Cardiac fibroblast (primary cell): Measurements from ENCODE around the gene NAGPA.

Experiments
- DNase-seq, 2 donors: peaks; one replicate each; pipeline versions ENCODE4 v3.0.0 to v3.0.0-alpha.2; 2010; ENCODE audit warnings: low read depth in 2 of 2
- H3K4me3 ChIP-seq, 2 donors: replicated peaks in 1 of 2; 1 replicate in 1 of 2; 2 replicates in 1 of 2; pipeline ENCODE4 v1.5.1; 2011; ENCODE audit warnings: low read depth in 2 of 2, low read length in 2 of 2, mild to moderate bottlenecking in 2 of 2, moderate library complexity in 1 of 2
- TF ChIP-seq, protein P1 (sequence below): IDR thresholded peaks from one replicate; pipeline ENCODE4 v1.5.1; 2011; ENCODE audit warnings: low read depth, mild to moderate bottlenecking, low read length, inconsistent platforms

Gene NAGPA

DNA sequence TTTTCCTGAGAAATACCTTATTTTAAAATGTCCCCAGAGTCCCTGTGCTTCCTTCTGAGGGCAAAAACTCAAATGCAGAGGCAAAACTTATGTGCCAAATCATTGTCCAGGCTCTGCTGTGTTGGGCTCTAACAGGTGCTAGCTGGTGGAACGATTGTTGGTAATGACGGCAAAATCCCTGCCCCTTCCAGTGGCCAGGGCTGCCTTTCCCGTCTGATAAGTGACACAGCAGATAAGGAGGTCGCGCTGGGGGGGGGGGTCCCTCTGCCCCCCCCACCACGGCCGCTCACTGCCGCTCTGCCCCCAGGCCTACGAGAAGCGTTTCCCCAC is 46.5 kb downstream of the NAGPA start:
- no peak for DNase-seq
- TF ChIP-seq, protein P1, sequence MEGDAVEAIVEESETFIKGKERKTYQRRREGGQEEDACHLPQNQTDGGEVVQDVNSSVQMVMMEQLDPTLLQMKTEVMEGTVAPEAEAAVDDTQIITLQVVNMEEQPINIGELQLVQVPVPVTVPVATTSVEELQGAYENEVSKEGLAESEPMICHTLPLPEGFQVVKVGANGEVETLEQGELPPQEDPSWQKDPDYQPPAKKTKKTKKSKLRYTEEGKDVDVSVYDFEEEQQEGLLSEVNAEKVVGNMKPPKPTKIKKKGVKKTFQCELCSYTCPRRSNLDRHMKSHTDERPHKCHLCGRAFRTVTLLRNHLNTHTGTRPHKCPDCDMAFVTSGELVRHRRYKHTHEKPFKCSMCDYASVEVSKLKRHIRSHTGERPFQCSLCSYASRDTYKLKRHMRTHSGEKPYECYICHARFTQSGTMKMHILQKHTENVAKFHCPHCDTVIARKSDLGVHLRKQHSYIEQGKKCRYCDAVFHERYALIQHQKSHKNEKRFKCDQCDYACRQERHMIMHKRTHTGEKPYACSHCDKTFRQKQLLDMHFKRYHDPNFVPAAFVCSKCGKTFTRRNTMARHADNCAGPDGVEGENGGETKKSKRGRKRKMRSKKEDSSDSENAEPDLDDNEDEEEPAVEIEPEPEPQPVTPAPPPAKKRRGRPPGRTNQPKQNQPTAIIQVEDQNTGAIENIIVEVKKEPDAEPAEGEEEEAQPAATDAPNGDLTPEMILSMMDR: no peak
- no peak overlapping the region for H3K4me3 ChIP-seq

DNA sequence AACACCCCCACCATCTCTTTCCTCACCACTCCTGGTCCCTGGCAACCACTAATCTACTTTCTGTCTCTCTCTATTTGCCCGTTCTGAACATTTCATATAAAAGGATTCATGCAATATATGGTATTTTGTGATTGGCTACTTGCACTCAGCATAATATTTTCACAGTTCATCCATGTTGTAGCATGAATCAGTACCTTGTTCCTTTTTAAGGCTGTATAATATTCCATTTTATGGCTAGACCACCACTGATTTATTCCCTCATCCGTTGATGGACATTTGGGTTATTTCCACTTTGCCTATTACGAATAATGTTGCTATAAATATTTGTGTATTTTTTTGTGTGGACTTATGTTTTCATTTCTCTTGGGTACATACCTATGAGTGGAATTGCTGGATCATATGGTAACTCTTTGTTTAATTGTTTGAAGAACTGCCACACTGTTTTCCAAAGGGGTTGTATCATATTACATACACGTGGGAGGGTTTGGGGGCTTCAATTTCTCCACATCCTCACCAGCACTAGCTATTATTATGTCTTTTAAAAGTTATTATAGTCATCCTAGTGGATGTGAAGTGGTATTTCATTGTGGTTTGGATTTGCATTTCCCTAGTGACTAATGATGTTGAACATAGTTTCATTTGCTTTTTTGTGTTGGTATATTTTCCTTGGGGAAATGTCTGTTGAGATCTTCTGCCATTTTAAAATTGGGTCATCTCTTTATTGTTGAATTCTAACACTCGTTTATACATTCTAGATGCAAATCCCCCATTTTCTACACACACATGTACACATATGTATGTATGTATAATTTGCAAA is 49.4 kb downstream of the NAGPA start:
- TF ChIP-seq, protein P1: no peak
- DNase-seq: peak in 1 of 2 donors; percentile 24
- H3K4me3 ChIP-seq: no peak overlapping the region

GRCh38 chr16:4982056-4982867 is 51.5 kb downstream of the NAGPA start:
- DNase-seq: no peak
- H3K4me3 ChIP-seq: no peak overlapping the region
- TF ChIP-seq, protein P1: no peak

DNA sequence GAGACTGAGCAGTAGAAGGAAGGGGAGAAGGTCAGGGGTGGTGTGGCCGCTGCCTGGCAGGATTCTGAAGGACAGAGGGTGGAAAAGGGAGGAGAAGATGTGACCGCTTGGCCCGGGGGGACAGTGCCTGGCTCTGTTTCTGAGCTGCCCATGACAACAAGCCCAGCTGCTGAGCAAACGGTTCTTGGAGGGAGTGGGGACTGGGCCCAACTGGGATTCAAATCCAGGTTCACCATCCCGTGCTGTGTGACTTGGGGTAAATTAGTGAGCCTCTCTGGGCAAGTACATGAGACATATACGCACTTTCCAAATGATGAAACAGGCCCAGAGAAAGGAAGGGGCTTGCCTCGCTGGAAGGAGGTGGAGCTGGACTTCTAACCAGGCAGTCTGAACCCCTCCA is 52.3 kb downstream of the NAGPA start:
- TF ChIP-seq, protein P1: no peak
- DNase-seq: no peak
- no peak overlapping the region for H3K4me3 ChIP-seq

DNA sequence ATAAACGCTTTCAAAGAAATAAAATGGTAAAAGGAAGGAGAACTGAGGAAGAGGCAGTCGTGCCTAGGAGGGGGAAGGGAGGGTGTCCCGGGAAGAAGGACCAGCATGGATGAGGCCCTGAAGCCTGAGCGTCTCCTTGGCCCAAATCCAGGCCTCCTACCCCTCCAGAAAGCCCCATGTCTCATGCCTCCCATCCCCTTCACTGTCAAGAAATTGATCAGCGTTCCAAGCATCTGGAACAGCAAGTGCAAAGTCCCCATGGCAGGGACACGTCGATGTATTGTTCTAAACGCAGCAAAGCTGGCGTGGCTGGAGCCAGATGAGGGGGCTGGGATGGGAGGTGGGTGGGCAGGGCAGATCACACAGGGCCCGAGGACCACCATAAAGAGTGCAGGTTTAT is 53.0 kb downstream of the NAGPA start:
- TF ChIP-seq, protein P1: no peak
- H3K4me3 ChIP-seq: no peak overlapping the region
- no peak for DNase-seq

DNA sequence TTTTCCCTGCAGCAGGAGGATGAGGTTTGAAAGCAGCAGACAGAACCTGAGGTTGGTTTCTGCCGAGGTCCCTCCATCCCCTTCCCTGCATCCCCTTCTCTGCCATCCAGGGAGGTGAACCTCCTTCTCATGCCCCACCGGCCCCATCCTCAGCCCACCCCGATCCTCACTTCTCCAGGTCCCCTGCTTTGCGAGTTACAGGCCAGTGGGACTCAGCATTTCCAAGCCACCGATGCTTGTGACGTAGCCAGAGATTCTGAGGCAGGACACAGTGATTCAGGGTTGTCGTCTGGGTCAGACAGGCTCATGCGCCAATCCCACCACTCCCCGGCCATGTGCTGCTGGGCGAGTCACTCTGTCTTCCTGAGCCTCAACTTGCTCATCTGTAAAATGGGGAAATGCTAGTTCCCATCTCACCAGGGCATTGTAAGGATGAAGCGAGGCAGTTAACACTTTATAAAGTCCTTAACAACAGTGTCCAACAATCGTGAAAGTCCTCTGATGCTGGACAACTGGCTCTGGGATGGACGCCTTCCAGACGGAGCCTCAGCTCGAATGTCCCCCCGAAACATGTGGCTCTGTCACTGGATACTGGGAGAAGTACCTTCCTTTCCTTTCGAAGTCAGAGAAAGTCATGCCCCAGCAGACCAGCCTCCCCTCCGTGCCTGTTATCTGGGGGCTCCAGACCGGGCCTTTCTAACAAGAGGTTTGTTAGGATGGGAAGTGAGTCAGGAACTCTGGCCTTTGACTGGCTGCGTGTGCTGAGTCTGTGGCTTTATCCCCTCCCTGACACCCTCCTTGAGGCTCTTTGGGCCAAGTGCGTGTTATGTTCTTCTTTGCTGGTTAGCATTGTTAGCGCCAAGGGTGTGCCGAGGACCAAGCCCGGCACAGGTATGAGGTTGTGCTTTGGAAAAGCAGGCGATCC is 53.7 kb downstream of the NAGPA start:
- TF ChIP-seq, protein P1: no peak
- no peak overlapping the region for H3K4me3 ChIP-seq
- no peak for DNase-seq
